ENCODE measurements around the gene TUBA3D. TPM values are rescaled to one million over a fixed set of nuclear protein-coding genes. Genes with fewer than 3 reads are reported as not detected.

The TUBA3D gene
- not detected in 2 replicates for total RNA-seq

DNA sequence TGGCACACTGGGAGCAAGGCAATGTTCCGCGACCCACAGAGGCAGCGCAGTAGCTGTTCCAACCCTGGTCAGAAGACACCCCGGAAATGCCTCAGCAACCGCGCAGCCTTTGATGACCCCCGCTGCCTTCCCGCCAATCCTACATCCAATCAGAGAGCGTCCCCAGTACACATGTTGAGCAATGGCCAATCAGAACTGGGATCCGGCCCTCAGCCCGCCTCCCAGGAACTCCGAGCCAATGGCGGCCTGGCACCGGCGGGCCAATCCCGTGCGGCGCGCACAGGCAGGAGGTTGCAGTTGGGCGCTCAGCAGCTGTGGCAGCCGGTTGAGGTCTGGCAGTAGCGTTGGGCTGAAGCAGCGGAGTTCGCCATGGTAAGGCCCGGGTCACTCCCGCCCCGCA lies at the start of gene TUBA3D:
TUBA3D (plus strand) TSS at position 289 of the 400 bp plus-strand sequence; CDS start at position 370, 81 bp downstream.

DNA sequence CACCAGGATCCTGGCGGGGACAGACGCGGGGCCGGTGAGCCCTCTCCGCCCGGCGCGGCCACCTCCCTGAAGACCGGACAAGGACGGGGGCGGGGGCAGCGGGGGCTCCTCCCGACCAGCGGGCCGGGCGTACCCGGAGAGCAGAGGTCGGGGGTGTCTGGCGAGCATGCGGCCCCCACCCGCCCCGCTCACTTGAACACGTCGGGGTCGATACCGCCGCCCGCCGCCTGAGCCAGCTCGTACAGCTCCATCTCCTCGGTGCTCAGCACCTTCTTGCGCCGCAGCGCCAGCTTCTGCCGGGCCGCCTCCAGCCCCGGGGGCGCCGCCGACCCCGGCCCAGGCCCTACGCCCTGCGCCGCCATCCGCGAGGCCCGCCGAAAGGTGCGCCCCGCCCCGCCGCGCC lies 16.1 kb downstream of the TUBA3D start, which contains the start of gene MZT2A:
MZT2A (minus strand) TSS at position 383 of the 403 bp plus-strand sequence; CDS start at position 362, 21 bp downstream.

DNA sequence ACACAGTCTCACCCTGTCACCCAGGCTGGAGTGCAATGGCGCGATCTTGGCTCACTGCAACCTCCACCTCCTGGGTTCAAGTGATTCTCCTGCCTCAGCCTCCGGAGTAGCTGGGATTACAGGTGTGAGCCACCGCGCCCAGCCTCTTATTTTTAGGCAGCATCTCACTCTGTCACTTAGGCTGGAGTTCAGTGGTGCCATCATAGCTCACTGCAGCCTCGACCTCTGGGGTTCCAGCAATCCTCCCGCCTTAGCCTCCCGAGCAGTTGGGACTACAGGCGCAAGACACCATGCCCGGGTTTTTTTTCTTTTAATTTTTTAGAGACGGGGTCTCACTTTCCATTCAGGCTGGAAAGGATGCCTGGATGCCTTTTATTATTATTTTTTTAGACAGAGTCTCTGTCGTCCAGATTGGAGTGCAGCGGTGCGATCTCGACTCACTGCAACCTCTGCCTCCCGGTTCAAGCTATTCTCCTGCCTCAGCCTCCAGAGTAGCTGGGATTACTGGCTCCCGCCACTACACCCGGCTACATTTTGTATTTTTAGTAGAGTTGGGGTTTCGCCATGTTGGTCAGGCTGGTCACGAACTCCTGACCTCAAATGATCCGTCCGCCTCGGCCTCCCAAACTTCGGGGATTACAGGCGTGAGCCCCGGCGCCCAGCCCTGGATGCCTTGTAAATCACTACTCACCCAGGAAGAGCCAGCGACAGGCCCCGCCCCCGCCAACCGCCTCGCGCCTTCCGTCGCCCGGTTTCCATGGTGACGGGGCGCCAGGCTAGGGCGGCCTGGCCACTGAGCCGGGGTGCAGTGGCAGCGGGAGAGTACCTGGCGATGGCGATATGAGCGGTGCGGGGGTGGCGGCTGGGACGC lies 51.4 kb downstream of the TUBA3D start, which contains the start of gene CCDC74A:
CCDC74A (plus strand) TSS at position 758 of the 871 bp plus-strand sequence; CDS start at position 841, 83 bp downstream.

Other genes starting within 250 kb of the TUBA3D start
- under 0.01 and 0.11 TPM in 2 replicates for gene RAB6D, start 112.0 kb upstream of the TUBA3D start, total RNA-seq
- 63.7 and 126 TPM in 2 replicates for gene MZT2A, start 16.3 kb downstream of the TUBA3D start, total RNA-seq
- 1.0 and 10.6 TPM in 2 replicates for gene CCDC74A, start 51.8 kb downstream of the TUBA3D start, total RNA-seq